Thyroid gland (tissue), 4 donors: ENCODE results near the gene ZNF205.

Source experiments
- POLR2A ChIP-seq, 2 donors: fragments of 450-650 bp; IDR thresholded peaks; one replicate each; pipeline ENCODE4 v1.6.1; 2017; ENCODE audit warnings: antibody characterized with exemption in 2 of 2, mild to moderate bottlenecking in 2 of 2, moderate library complexity in 1 of 2
- TF ChIP-seq, protein P1 (sequence below), 6 experiments: fragments of 200-600 bp in 3 of 6; fragments of 450-650 bp in 3 of 6; sonication (generic) in 3 of 6; IDR thresholded peaks; one replicate each; pipeline ENCODE4 v1.5.1; 2016 to 2019; ENCODE audit warnings: antibody characterized with exemption in 6 of 6, mild to moderate bottlenecking in 2 of 6, inconsistent platforms in 1 of 6, moderate library complexity in 1 of 6

DNA sequence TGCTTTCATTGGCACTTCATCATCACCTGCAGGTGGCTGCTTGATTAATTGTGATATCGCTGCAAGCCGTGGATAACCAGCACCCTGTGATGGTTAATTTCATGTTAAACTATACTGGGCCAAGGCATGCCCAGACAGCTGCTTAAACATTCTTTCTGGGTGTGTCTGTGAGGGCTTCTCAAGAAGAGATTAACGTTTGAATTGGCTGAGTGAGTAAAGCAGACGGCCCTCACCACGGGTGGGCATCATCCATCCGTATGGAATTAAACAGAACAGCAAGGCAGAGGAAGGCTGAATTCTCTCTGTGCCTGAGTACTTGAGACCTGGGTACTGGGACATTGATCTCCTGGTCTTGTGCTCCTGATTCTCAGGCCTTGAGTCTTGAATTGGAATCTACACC is 15.4 kb downstream of the ZNF205 start:
- TF ChIP-seq, protein P1, sequence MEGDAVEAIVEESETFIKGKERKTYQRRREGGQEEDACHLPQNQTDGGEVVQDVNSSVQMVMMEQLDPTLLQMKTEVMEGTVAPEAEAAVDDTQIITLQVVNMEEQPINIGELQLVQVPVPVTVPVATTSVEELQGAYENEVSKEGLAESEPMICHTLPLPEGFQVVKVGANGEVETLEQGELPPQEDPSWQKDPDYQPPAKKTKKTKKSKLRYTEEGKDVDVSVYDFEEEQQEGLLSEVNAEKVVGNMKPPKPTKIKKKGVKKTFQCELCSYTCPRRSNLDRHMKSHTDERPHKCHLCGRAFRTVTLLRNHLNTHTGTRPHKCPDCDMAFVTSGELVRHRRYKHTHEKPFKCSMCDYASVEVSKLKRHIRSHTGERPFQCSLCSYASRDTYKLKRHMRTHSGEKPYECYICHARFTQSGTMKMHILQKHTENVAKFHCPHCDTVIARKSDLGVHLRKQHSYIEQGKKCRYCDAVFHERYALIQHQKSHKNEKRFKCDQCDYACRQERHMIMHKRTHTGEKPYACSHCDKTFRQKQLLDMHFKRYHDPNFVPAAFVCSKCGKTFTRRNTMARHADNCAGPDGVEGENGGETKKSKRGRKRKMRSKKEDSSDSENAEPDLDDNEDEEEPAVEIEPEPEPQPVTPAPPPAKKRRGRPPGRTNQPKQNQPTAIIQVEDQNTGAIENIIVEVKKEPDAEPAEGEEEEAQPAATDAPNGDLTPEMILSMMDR (IDR thresholded peaks at IDR 0.05) = no peak
- no peak for TF ChIP-seq POLR2A (IDR thresholded peaks at IDR 0.05)
